GM19193 (cell line): Measurements from ENCODE around the gene RUFY4.

Source experiments
- POLR2A ChIP-seq: IDR thresholded peaks from 4 replicates; pipeline ENCODE4 v1.6.1; 2011; ENCODE audit not compliant: insufficient read depth, insufficient read length; ENCODE audit errors: extremely low read depth

RUFY4 gene

DNA sequence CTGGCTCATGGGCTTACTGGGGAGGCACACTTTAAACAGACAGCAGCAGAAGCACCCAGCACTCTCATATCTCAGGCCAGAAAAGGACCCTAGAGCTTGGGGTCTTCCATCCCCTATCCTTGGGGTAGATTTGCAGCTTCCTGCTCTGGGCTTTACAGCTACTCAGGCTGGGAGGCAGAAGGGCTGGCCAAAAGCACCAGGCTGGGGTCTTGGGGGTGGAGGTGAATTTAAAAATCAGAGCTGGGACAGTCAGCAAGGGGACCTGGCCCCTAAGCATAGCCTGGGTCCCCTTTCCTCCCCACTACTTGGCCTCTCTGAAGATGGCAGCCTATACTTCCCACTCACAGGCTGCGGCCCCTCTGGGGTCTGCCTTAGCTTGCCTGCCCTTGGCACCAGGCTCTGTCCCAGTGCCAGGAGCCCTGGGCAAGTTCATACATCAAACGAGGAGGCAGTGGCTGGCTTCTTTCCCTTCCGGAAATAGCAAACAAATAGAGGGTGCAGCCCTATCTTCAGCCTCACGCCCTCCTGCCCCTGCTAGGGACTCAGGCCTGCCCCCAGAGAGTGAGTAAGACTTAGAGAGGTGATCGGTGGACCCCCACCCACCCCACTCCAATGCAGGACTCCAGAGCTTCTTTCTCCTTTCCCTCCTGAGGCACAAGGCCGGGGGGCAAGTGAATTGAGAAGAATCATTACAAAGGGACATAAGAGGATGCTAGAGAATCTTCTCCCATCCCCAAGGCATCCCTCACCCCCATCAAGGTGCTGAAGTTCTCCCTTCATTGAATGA, 40.3 kb upstream of the RUFY4 start:
- no peak for TF ChIP-seq POLR2A

GRCh38 chr2:218029366-218030360, 39.4 kb upstream of the RUFY4 start:
- TF ChIP-seq POLR2A: no peak

- no peak for TF ChIP-seq POLR2A
Observed at GRCh38 chr2:218030409-218031195, 38.5 kb upstream of the RUFY4 start.

DNA sequence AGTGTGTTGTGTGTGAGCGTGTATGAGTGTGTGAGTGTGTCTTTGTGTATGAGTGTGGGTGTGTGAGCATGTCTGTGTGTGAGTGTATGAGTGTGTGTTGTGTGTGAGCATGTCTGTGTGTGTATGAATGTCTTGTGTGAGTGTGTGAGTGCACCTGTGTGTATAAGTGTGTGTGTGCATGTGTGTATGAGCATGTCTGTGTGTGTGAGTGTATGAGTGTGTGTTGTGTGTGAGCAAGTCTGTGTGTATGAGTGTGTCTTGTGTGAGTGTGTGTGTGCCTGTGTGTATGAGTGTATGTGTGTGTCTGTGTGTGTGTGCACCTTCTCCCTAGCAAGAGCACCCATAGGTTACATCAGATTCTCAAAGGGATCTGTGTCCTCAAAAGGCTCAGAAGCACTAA, 37.8 kb upstream of the RUFY4 start:
- no peak for TF ChIP-seq POLR2A

DNA sequence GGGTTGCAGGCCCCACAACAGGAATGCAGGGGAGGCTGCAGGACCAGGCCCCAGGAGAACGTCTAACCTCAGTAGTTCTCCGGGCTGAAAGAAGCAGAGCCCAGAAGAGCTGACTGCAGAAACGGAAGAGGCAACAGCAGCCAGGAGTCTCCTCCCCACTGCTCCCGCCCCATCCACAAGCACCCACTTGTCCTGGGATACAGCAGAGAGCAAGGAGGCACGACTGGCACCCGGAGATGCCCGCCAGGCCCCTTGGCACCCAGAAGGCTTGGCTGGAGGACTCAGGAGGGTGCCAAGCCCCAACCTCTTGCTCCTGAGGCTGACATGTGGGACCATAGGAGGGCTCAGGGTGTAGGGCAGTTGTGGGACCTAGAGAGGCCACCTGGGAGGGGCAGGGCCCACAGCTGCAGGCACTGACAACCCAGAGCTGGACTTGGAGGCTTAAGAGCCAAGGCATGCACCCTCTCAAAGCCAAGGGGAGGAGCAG, 37.2 kb upstream of the RUFY4 start:
- no peak for TF ChIP-seq POLR2A

- no peak for TF ChIP-seq POLR2A
Observed at GRCh38 chr2:218032336-218033171, 36.5 kb upstream of the RUFY4 start.

GRCh38 chr2:218033208-218033589, 35.9 kb upstream of the RUFY4 start:
- TF ChIP-seq POLR2A: no peak

- TF ChIP-seq POLR2A: no peak
Observed at GRCh38 chr2:218033590-218034496, 35.2 kb upstream of the RUFY4 start.

DNA sequence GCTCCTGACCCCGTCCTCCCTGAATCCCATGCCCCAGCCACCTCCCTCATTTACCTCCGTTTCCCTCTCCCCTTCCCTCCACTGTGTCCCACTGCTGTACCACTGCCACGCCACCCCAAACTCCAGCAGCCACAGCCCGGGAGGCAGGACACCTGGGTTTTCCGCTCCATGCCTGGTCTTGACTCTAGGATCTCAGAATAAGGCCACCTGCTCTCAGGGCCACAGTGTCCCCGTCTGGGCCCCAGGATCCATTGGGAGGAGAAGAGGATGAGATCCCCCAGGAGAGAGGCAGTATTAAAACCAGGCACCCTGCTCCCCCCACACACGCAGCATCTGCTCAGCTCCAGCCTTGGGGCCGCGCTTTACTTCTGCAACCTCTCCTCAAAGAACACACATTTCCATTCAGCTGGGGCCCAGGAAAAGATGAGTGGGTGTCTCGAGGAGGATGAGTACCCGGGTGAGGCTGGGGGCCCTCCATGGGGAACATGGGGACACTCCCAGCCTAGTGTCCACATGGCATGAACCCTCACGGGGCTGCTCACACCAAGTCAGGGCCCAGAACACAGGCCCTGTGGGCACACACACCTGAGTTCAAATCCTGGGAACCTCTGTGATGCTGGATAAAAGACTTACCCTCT, 33.5 kb upstream of the RUFY4 start:
- no peak for TF ChIP-seq POLR2A

DNA sequence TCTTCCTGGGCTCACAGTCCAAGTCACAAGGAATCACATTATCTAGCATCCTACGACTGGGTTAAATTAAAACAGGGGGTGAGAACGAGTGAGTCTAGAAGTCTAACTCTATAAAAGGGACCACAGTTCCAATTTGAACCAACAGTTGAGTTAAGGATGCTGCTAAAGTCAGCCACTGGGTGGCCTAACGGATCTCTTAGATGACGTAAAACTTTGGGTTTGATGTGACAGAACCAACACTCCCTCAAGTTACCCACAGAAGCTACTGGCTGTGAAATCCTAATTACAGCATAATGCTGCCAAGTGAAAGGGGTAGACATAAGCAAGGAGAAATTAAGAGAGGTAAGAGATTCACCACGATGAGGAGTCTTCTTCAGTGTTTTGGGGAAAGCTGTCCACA, 32.7 kb upstream of the RUFY4 start:
- no peak for TF ChIP-seq POLR2A

DNA sequence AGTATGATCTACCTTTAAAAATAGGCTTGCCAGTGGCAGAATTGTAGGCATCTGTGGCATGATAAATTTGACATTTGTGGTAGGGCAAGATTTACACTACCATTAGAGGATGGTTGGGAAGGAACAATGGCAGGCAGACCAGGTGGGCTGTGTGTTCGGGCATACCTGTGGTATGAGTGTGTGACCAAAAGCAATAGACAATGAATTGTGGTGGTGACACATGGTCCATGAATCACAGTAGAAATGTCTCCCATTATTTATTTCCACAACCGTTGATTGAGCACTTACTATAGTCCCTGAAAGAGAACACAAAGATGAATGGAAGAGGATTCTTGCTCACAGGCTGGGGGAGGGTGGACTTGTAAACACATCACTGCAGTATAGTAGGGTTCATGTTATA, 29.9 kb upstream of the RUFY4 start:
- TF ChIP-seq POLR2A: no peak

DNA sequence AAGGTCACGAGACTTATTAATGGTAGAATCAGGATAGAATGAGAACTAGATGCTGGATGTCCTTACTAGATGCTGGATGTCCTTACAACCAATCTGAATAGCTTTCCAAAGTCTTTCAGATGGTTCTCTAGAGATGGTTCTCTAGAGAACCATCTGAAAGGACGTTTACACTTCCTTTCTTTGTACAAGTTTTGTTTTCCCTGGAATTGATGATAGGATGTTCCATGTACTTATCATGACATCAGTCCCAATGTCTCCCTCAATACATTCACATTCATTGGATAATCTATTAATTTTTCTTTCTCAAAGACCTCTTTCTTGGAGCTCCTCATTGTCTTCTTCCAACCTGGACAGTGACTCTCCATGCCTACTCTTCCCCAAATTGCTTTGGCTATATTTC, 28.2 kb upstream of the RUFY4 start:
- no peak for TF ChIP-seq POLR2A
